Ascending aorta (tissue), 2 donors: Measurements from ENCODE around the gene HMGN3. TPM values are rescaled to one million over a fixed set of nuclear protein-coding genes. Genes with fewer than 3 reads are reported as not detected.

Source experiments
- DNase-seq, 2 donors: peaks; one replicate each; pipeline ENCODE4 v3.0.0-alpha.2; 2019; ENCODE audit warnings: low spot score in 2 of 2
- H3K27ac ChIP-seq, 2 donors: fragments of 200-600 bp; sonication (generic); one replicate each; pipeline ENCODE4 v1.5.1; 2016 to 2017; ENCODE audit warnings: mild to moderate bottlenecking in 1 of 2
- H3K27me3 ChIP-seq: fragments of 200-600 bp; sonication (generic); one replicate; pipeline ENCODE4 v1.5.1; 2017
- H3K36me3 ChIP-seq, 2 donors: fragments of 200-600 bp; sonication (generic); one replicate each; pipeline ENCODE4 v1.5.1; 2016
- H3K4me1 ChIP-seq, 2 donors: fragments of 200-600 bp; sonication (generic); one replicate each; pipeline ENCODE4 v1.5.1; 2016 to 2017; ENCODE audit warnings: mild to moderate bottlenecking in 1 of 2
- H3K4me3 ChIP-seq, 2 donors: fragments of 200-600 bp; sonication (generic); one replicate each; pipeline ENCODE4 v1.5.1; 2016 to 2017; ENCODE audit warnings: mild to moderate bottlenecking in 1 of 2
- H3K9me3 ChIP-seq, 2 donors: fragments of 200-600 bp; sonication (generic); one replicate each; pipeline ENCODE4 v1.5.1; 2016
- intact Hi-C: fragments of 100-400 bp; cut with DNase I; formaldehyde crosslinking; loops from one replicate; pipeline ENCODE4 v1.15.1; 2023
- total RNA-seq: library from RNA; depleted of rRNA; stranded (reverse); fragments of >200 nt; gene quantifications from one replicate; pipeline ENCODE4 v1.1.0, GENCODE V29; 2016
- TF ChIP-seq, protein P1 (sequence below), 3 experiments: fragments of 200-600 bp in 2 of 3; fragments of 450-650 bp in 1 of 3; sonication (generic) in 2 of 3; IDR thresholded peaks; one replicate each; pipeline ENCODE4 v1.5.1; 2016 to 2019; ENCODE audit warnings: antibody characterized with exemption in 3 of 3, mild to moderate bottlenecking in 1 of 3, moderate library complexity in 1 of 3

The HMGN3 gene
- total RNA-seq, 1 donor from 2014 or later, result 32.7 TPM

DNA sequence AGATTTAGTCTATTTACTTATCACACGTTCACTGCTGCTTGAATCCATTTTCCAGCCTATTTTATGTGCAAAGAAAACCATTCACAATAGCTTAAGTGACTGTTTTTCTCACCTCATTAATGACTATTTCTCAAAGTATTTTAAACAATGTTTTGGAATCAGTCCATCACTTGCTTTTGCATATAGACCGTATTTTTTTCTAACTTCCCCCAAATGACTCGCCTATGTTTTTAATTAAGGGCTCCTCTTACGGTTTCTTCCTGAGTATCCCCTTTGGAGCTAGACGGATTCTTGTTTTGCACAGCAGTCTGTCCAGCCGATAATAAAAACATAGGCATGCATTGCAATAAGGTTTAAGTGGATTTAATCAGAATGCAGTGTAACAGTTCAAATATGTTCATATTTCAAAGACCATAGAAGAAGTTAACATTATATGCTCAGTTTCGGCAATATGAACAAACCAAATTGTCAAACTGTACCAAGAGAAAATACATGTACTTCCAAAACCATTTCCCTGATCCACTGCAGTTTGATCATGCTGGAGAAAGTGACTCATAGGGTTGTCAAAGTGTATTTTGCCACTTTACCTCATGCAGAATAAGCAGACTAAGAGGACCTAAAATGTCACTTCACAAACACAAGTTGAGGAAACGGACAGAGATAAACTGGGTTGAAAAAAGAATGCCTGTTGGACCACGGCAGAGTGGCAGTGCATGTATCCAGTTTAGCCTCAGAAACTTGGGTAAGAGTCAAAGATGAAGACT, 66.4 kb downstream of the HMGN3 start:
- intact Hi-C loops, result no loop called here
- Histone ChIP-seq H3K36me3 (no peaks in the 10 kb centered on the region), H3K27ac (no peak overlapping the region), H3K9me3 (no peaks in the 10 kb centered on the region), H3K27me3 (no peaks in the 10 kb centered on the region), H3K4me1 (no peaks in the 10 kb centered on the region), H3K4me3 (no peak overlapping the region)
- no peak for DNase-seq
- TF ChIP-seq, protein P1, sequence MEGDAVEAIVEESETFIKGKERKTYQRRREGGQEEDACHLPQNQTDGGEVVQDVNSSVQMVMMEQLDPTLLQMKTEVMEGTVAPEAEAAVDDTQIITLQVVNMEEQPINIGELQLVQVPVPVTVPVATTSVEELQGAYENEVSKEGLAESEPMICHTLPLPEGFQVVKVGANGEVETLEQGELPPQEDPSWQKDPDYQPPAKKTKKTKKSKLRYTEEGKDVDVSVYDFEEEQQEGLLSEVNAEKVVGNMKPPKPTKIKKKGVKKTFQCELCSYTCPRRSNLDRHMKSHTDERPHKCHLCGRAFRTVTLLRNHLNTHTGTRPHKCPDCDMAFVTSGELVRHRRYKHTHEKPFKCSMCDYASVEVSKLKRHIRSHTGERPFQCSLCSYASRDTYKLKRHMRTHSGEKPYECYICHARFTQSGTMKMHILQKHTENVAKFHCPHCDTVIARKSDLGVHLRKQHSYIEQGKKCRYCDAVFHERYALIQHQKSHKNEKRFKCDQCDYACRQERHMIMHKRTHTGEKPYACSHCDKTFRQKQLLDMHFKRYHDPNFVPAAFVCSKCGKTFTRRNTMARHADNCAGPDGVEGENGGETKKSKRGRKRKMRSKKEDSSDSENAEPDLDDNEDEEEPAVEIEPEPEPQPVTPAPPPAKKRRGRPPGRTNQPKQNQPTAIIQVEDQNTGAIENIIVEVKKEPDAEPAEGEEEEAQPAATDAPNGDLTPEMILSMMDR (IDR thresholded peaks at IDR 0.05), result no peak

DNA sequence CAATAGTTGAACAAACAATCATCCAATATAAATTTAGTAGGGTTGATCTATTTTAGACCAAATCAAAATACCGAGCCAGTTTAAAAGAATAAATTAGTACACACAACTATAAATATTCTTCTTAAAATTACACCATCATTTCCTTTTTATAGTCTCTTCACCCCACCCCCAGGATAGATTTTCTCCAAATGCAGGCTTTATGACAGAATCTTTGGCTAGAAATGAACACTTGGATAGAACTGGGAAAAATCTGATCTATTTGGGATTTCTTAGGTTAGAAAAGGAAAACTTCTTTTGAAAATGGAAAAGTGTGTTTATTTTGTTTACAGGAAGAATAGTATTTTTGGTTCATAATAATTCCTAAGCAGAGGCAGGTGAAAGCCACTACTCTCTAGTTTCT, 74.6 kb downstream of the HMGN3 start:
- Histone ChIP-seq H3K36me3 (no peaks in the 10 kb centered on the region), H3K9me3 (no peaks in the 10 kb centered on the region), H3K27me3 (no peaks in the 10 kb centered on the region), H3K4me1 (no peaks in the 10 kb centered on the region), H3K4me3 (no peak overlapping the region), H3K27ac (no peak overlapping the region)
- TF ChIP-seq, protein P1 (IDR thresholded peaks at IDR 0.05), result no peak
- intact Hi-C loops, result no loop called here
- no peak for DNase-seq

DNA sequence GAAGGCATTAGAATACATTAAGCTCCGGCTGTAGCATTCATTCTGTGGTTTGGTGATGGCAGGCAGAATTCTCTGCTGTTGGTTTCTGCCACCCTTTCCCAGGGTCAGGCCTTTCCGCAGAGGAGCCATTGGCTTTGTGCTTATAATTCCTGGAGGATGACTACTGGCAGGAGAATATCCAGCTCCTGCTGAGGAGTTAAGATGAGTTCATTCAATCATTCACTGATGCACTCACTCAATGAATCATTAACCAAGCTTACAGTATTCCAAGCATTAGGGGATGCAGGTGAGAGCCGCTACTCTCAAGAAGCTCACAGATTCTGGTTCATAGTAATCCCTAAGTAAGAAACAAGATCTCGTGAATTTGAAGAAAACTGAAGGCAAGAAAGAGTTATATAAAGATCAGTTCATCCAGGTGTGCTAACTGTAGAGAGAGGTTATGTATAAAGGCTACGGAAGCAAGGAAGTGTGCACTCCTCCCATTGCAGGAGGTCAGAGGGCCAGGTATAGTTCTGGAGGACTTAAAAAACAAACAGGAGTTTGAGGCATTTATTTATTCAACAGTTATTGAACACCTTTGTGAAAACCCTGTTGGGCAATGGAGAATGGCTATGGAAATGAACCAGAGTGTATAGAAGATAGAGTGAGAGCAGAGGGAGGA, 75.5 kb downstream of the HMGN3 start:
- Histone ChIP-seq H3K9me3 (no peaks in the 10 kb centered on the region), H3K36me3 (no peaks in the 10 kb centered on the region), H3K27ac (no peak overlapping the region), H3K4me3 (no peak overlapping the region), H3K27me3 (no peaks in the 10 kb centered on the region), H3K4me1 (no peaks in the 10 kb centered on the region)
- TF ChIP-seq, protein P1 (IDR thresholded peaks at IDR 0.05), result no peak
- intact Hi-C loops, result no loop called here
- no peak for DNase-seq

DNA sequence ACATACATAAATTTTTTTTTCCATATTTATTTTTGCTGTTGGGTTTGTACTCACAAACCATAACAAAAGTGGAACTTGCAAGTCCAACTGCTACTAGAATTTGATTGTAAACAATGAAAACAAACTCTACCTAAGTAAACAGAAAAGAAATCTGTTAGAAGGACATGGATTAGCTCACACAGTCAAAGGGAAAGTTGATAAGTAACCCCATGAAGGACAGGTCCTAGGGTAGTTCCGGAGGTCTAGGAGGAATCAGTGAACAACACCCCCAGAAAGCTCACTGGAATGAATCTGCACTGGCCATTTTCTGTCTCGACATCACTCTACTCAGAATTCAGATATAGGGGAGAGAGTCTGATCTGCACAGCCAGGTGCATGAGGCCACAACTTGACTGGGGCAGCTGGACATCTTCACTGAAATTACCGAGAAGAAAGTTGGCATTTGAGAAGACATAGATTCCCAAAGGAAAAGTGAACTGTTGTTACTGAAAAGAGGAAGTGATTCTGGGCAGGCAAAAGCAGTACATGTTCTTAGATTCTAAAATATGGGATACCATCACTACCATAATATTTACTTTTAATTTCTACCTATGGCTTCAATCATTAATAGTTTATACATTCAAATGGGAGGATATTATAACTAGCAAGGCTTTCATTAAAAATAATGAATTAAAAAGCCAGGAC, 76.4 kb downstream of the HMGN3 start:
- H3K27ac ChIP-seq, result no peak overlapping the region
- H3K9me3 ChIP-seq, result no peaks in the 10 kb centered on the region
- H3K4me3 ChIP-seq, result no peak overlapping the region
- H3K4me1 ChIP-seq, result no peaks in the 10 kb centered on the region
- TF ChIP-seq, protein P1 (IDR thresholded peaks at IDR 0.05), result no peak
- no peak for DNase-seq
- no peaks in the 10 kb centered on the region for H3K36me3 ChIP-seq
- intact Hi-C loops, result no loop called here
- no peaks in the 10 kb centered on the region for H3K27me3 ChIP-seq

DNA sequence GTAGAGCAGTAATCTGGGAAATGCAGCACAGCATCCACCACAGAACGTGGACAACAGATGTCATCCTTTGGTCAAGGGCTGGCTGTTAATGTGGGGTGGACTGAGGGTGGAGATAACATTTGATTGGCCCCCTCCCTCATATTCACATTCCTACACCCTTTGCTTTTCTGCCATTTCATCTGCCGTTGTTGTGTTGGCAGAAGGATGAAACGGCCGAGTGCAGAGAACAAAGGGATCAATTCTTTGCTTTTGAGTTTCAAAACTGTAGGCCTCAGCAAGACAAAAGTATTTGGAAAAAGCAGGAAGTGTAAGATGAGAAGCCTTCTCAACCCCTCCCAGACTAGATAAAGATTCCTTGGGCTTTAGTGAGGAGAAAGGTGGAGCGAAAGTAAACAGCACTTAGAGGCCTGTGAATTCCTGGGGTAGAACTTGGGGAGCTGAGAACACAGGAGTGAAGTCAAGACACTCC, 82.2 kb downstream of the HMGN3 start:
- TF ChIP-seq, protein P1 (IDR thresholded peaks at IDR 0.05), result no peak
- Histone ChIP-seq H3K4me1 (no peaks in the 10 kb centered on the region), H3K9me3 (no peaks in the 10 kb centered on the region), H3K27me3 (no peaks in the 10 kb centered on the region), H3K4me3 (no peak overlapping the region), H3K27ac (no peak overlapping the region), H3K36me3 (no peaks in the 10 kb centered on the region)
- DNase-seq, result no peak
- intact Hi-C loops, result no loop called here

Other genes starting within 250 kb of the HMGN3 start
- 14.9 TPM for gene PHIP, start 156.4 kb downstream of the HMGN3 start, total RNA-seq